Glutamatergic neuron (in vitro differentiated cells): ENCODE data around the gene INSIG2. TPM values are rescaled to one million over a fixed set of nuclear protein-coding genes. Genes with fewer than 3 reads are reported as not detected.

Experiments used
- DNase-seq: peaks from one replicate; pipeline ENCODE4 v3.0.0; 2022
- H3K27ac Mint-ChIP-seq: one replicate; pipeline ENCODE4 v1.8.0; 2020; ENCODE audit warnings: mild to moderate bottlenecking, mixed read lengths, inconsistent platforms; ENCODE audit not compliant: unreplicated experiment
- H3K27me3 Mint-ChIP-seq: one replicate; pipeline ENCODE4 v1.8.0; 2020; ENCODE audit warnings: mild to moderate bottlenecking, moderate library complexity, mixed read lengths, inconsistent platforms; ENCODE audit not compliant: unreplicated experiment
- H3K36me3 Mint-ChIP-seq: one replicate; pipeline ENCODE4 v1.8.0; 2020; ENCODE audit warnings: mild to moderate bottlenecking, mixed read lengths, inconsistent platforms; ENCODE audit not compliant: unreplicated experiment
- H3K4me1 Mint-ChIP-seq: one replicate; pipeline ENCODE4 v1.8.0; 2020; ENCODE audit warnings: mild to moderate bottlenecking, low read depth, mixed read lengths, inconsistent platforms; ENCODE audit not compliant: unreplicated experiment
- H3K4me3 Mint-ChIP-seq: one replicate; pipeline ENCODE4 v1.8.0; 2020; ENCODE audit warnings: mild to moderate bottlenecking, mixed read lengths, inconsistent platforms; ENCODE audit not compliant: unreplicated experiment
- H3K9me3 Mint-ChIP-seq: one replicate; pipeline ENCODE4 v1.8.0; 2020; ENCODE audit warnings: mild to moderate bottlenecking, moderate library complexity, mixed read lengths, inconsistent platforms; ENCODE audit not compliant: unreplicated experiment
- total RNA-seq: library from RNA; stranded (reverse); fragmentation: NEBNext Ultra II Directional; extraction: Animal tissue kit (Norgen Biotek cat#: 25700); gene quantifications from one replicate; pipeline ENCODE4 v1.2.1, GENCODE V29; 2021; ENCODE audit not compliant: unreplicated experiment
- TF ChIP-seq, protein P1 (sequence below): fragments of 200-600 bp; sonication (generic); IDR thresholded peaks from one replicate; pipeline ENCODE4 v1.5.0; 2021; ENCODE audit not compliant: partially characterized antibody, unreplicated experiment

The INSIG2 gene
- total RNA-seq, 1 donor from 2014 or later = 20.3 TPM

DNA sequence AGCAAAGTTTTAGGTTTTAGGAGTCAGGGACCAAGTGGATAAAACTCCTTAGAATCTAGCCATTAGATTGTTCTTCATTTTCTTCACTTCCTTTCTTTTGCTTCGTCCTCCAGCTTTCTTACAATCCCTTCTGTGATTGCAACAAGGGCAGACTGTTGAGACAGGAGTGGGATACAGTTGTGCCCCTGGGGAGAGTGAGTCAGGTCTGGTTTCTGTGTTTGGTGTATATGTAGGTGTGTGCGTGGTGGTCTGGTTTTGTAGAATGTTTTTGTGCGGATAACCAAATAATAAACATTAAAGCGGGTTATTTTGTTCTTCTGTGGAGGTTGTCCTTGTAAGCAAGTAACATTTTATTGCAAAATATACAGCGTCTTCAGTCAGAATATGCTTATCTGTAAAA is 7.3 kb downstream of the INSIG2 start:
- Mint-ChIP-seq H3K4me3 (no peak overlapping the region), H3K27me3 (no peaks in the 10 kb centered on the region), H3K27ac (no peak overlapping the region)

DNA sequence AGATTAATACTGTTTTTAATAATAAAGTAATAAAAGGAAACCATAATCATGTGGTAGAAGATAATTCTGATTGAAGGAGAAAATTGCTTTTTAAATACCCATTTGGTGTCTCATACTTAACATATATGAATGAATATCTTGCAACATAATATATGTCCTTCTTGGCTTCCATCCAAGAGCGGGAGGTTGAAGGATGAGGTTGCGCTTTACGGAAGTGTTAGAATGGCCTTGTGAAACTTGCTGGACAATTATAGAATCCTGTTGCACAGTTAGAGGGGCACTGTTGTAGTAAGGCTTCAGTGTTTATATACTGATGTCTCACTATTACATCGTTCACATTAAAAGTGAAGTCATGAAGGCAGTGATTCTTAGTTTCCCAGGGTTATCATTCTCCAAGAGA is 9.4 kb downstream of the INSIG2 start:
- Mint-ChIP-seq H3K9me3 (peaks cover 2% of the 10 kb centered on the region), H3K27ac (no peak overlapping the region), H3K4me3 (no peak overlapping the region), H3K36me3 (peaks cover under 1% of the 10 kb centered on the region), H3K27me3 (no peaks in the 10 kb centered on the region), H3K4me1 (peaks cover 6% of the 10 kb centered on the region)
- no peak for DNase-seq
- TF ChIP-seq, protein P1, sequence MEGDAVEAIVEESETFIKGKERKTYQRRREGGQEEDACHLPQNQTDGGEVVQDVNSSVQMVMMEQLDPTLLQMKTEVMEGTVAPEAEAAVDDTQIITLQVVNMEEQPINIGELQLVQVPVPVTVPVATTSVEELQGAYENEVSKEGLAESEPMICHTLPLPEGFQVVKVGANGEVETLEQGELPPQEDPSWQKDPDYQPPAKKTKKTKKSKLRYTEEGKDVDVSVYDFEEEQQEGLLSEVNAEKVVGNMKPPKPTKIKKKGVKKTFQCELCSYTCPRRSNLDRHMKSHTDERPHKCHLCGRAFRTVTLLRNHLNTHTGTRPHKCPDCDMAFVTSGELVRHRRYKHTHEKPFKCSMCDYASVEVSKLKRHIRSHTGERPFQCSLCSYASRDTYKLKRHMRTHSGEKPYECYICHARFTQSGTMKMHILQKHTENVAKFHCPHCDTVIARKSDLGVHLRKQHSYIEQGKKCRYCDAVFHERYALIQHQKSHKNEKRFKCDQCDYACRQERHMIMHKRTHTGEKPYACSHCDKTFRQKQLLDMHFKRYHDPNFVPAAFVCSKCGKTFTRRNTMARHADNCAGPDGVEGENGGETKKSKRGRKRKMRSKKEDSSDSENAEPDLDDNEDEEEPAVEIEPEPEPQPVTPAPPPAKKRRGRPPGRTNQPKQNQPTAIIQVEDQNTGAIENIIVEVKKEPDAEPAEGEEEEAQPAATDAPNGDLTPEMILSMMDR = no peak

More for the DNA sequence above, 7.3 kb downstream of the INSIG2 start:
- H3K4me1 Mint-ChIP-seq = peaks cover 3% of the 10 kb centered on the region
- DNase-seq = no peak
- peaks cover 4% of the 10 kb centered on the region for H3K36me3 Mint-ChIP-seq
- TF ChIP-seq, protein P1 = no peak
- H3K9me3 Mint-ChIP-seq = peaks cover 2% of the 10 kb centered on the region

DNA sequence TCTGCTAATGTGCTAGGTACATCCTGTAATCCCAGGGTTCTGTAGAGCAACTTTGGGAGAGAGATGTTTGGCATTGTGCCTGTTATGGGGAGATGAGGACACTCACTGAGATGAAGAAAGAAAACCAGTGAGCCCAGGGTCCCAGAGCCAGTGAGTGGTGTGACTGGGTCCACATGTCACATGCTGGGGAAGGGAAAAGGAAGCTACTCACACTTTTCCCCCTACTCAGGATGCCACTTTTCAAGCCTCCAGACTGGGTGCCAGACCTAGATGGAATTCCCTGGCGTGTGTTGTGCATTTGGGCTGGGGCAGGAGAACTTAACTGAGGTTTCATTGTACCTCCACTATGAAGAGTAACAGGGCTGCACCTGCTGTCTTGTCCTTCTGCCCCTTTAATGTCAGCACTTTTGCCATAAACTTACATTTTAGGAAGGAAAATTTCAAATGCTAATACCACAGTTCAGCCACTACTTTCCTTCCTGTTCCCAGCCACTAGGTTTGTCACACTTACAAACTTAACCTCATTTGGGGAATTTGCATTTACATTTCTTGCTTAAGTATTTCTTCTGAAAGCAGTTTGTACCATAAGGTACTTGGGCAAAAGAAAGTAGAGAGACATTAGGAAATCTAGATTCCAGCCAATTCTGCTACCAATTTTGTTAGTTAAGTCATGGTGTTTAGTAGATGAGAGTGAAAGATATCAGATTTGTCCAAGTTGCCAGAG is 10.2 kb downstream of the INSIG2 start:
- peaks cover 2% of the 10 kb centered on the region for H3K9me3 Mint-ChIP-seq
- peaks cover 6% of the 10 kb centered on the region for H3K4me1 Mint-ChIP-seq
- TF ChIP-seq, protein P1 = no peak
- H3K27me3 Mint-ChIP-seq = no peaks in the 10 kb centered on the region
- DNase-seq = no peak
- no peaks in the 10 kb centered on the region for H3K36me3 Mint-ChIP-seq
- no peak overlapping the region for H3K27ac Mint-ChIP-seq
- no peak overlapping the region for H3K4me3 Mint-ChIP-seq

DNA sequence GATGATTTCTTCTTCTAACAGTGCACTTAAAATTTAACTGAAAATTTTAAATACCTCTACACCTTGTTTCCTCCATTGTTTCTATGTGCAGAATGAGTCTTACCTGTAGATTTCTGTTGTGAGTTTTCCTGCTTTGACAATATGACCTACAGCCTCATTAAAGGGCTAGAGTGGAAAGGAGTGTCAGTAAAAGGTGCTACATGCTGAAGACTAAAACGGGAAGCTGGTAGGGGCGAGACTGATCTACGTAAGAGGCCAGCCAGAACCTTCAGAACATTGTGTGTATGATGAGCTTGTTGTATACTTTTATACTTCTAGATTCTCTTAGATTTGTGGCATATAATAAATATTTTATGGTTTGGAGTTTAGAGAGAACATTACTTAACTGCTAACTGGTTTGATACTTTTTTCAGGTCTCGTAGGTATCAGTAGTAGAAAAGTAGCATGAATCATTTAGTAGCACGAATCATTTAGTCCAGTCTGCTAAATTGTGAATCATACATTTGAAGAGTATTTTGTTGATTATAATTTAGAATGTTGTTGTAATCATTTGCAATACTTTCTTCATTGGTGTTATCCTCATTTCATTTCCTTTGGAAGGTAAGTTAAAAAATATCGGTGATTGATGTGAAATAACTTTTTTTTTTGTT is 14.3 kb downstream of the INSIG2 start:
- H3K27ac Mint-ChIP-seq = no peak overlapping the region
- no peak for DNase-seq
- H3K4me1 Mint-ChIP-seq = peaks cover 3% of the 10 kb centered on the region
- TF ChIP-seq, protein P1 = no peak
- H3K27me3 Mint-ChIP-seq = no peaks in the 10 kb centered on the region
- H3K4me3 Mint-ChIP-seq = no peak overlapping the region
- peaks cover 2% of the 10 kb centered on the region for H3K9me3 Mint-ChIP-seq
- no peaks in the 10 kb centered on the region for H3K36me3 Mint-ChIP-seq
